HEK293 (cell line): ENCODE results near the gene SEC63.

Experiments used
- ZNF24 ChIP-seq: fragments of 450-650 bp; formaldehyde crosslinking; IDR thresholded peaks from 2 replicates; pipeline ENCODE4 v1.5.1; 2016; ENCODE audit warnings: missing biosample characterization, missing genetic modification characterization
- ZNF791 ChIP-seq: fragments of 450-650 bp; formaldehyde crosslinking; IDR thresholded peaks from 2 replicates; pipeline ENCODE4 v1.5.1; 2016; ENCODE audit warnings: missing biosample characterization, missing genetic modification characterization
- TF ChIP-seq, protein P1 (sequence below): fragments of 450-650 bp; formaldehyde crosslinking; IDR thresholded peaks from 2 replicates; pipeline ENCODE4 v1.5.1; 2016; ENCODE audit warnings: missing biosample characterization, missing genetic modification characterization

DNA sequence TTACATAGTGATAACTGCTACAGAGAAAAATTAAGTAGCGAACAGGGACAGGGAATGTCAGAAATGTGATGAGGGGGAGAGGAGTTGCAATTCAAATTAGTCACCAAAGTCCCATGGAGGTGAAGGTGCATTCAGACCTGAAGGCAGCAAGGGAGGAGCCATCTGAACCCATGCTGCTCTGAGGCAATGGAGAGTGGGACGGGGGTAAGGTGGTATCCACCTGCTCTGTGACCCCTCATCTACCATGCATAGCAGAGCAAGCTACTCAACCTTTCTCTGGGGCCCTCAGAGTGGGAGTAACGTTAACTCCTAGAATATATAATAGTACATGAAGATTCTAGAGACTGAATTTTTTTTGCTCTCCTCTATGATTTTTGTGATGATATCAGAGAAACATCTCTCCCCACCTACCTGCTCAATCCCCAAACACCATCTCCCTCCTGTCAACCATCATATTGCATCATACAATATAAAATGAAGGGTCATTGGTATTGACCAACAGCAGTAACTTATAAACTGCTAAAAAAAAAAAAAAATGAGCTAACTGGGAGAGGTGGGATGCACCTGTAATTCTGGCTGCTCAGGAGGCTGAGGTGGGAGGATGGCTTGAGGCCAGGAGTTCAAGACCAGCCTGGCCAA is 117.3 kb downstream of the SEC63 start:
- TF ChIP-seq ZNF791 (tag by site-specific recombination) (no peak), ZNF24 (tag by site-specific recombination) (no peak)
- TF ChIP-seq, protein P1, sequence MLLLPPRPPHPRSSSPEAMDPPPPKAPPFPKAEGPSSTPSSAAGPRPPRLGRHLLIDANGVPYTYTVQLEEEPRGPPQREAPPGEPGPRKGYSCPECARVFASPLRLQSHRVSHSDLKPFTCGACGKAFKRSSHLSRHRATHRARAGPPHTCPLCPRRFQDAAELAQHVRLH (tag by site-specific recombination) = no peak
